Esophagus (tissue), 2 donors: ENCODE results near the gene MAP3K8. TPM values are rescaled to one million over a fixed set of nuclear protein-coding genes. Genes with fewer than 3 reads are reported as not detected.
A peak's percentile ranks its signal among the peaks of the same experiment; 100 is the strongest.

ENCODE experiments used
- H3K27ac ChIP-seq, 2 donors: one replicate each; pipeline ENCODE4 v1.5.1; 2013; ENCODE audit warnings: low read depth in 2 of 2, mild to moderate bottlenecking in 2 of 2, inconsistent platforms in 1 of 2, low read length in 1 of 2, moderate library complexity in 1 of 2
- H3K27me3 ChIP-seq, 2 donors: one replicate each; pipeline ENCODE4 v1.6.1; 2013; ENCODE audit warnings: low read length in 2 of 2, control low read depth in 1 of 2, mild to moderate bottlenecking in 1 of 2; ENCODE audit not compliant: insufficient read depth in 2 of 2, control insufficient read depth in 1 of 2
- H3K36me3 ChIP-seq, 2 donors: one replicate each; pipeline ENCODE4 v1.6.1; 2013; ENCODE audit warnings: low read length in 1 of 2; ENCODE audit not compliant: control insufficient read depth in 2 of 2, insufficient read depth in 2 of 2
- H3K4me1 ChIP-seq, 2 donors: one replicate each; pipeline ENCODE4 v1.6.1; 2013; ENCODE audit warnings: low read length in 1 of 2; ENCODE audit not compliant: control insufficient read depth in 2 of 2, insufficient read depth in 2 of 2
- H3K4me3 ChIP-seq, 2 donors: one replicate each; pipeline ENCODE4 v1.5.1; 2013; ENCODE audit warnings: low read length in 2 of 2, mild to moderate bottlenecking in 2 of 2, low read depth in 1 of 2, moderate library complexity in 1 of 2
- H3K9me3 ChIP-seq, 2 donors: one replicate each; pipeline ENCODE4 v1.6.1; 2013; ENCODE audit warnings: mild to moderate bottlenecking in 2 of 2, low read depth in 1 of 2, low read length in 1 of 2, moderate library complexity in 1 of 2; ENCODE audit not compliant: control insufficient read depth in 2 of 2, insufficient read depth in 1 of 2
- WGBS, 2 donors: extraction: QIAGEN DNeasy Blood & Tissue Kit; methylation state at CpG; one replicate each; pipeline ENCODE4 v1.1.7; 2013; 5-methylcytosine and 5-hydroxymethylcytosine counted together
- polyA plus RNA-seq, 2 donors: library from polyadenylated mRNA; stranded (reverse); fragments of 200-250 nt; gene quantifications; one replicate each; pipeline ENCODE4 v1.2.3, GENCODE V29; 2013
- donor health status: healthy with polysubstance abuse.
- donor health status: Bipolar disorder and iron deficiency.

MAP3K8 gene
- polyA plus RNA-seq, 2 donors, result 13.7 to 20.1 TPM

DNA sequence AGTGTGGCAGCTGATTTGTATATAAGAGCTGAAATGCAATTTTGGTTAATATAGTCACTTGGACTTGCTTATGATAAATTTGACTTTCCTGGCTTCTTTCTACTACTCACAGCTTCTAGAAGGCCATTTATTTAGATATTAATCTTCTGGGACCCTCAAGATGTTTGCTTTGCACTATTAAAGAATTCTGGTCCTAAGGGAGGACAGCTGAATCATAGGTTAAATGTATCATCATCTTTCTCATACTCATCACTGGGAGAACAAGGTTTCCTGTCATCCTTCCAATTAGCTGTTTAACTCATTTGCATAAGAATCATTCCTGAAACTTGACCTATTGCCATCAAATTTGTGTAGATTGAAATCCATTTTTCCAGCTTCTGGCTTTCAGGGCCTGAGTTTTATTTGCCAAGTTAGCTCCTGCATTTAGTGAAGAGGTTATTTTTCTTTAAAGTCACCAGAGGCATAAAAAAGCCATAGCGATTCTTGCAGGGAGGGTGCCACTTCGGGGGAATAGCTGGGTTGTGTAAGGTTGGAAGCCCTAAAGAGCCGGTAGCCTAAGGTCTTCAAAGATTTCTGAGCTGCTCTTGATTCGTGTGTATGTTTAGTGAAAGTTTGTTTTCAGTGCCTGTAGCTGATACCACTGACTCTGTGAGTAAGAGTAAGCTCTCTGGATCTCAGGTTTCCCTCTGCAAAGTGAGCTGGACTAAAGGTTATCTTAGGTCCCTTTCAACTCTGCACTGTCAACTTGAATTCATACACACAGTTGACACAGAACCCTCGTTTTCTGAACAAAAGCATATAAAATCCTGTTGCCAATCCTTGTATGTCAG, 4.3 kb downstream of the MAP3K8 start:
- Histone ChIP-seq H3K27me3 (no peaks in the 10 kb centered on the region), H3K4me3 (peak overlapping the region in 1 of 2 donors; percentile 46), H3K4me1 (peaks cover 5 to 6% of the 10 kb centered on the region in 2 donors), H3K27ac (peak overlapping the region; percentile 81 to 84), H3K9me3 (no peaks in the 10 kb centered on the region), H3K36me3 (peaks cover 3 to 11% of the 10 kb centered on the region in 2 donors)
- 27% methylated on average over 5 of the region's 5 CpGs for WGBS, 2 donors

DNA sequence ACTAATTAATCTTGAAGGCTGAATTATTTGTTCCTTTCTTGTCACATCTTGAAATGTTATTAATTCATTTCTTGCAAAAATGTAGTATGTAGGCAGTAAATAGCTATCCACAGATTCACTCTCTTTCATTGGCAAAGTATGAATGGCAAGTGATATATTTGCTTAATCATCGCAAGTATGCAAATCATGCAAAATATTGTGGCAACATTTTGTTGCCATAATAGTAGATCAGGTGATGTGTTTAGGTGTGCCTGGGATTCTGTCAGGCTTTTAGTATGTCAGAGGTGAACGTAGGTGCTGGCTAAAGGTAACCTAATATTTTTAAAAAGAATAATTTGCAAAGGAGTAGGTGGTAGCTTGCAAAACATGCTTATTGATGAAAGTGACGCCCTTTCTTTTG, 5.9 kb downstream of the MAP3K8 start:
- Histone ChIP-seq H3K4me3 (no peak overlapping the region), H3K27me3 (no peaks in the 10 kb centered on the region), H3K27ac (no peak overlapping the region), H3K9me3 (no peaks in the 10 kb centered on the region), H3K36me3 (peaks cover 4 to 11% of the 10 kb centered on the region in 2 donors), H3K4me1 (peaks cover 5 to 6% of the 10 kb centered on the region in 2 donors)
- WGBS, 2 donors, result 82 to 91% methylated on average over 3 of the region's 3 CpGs

DNA sequence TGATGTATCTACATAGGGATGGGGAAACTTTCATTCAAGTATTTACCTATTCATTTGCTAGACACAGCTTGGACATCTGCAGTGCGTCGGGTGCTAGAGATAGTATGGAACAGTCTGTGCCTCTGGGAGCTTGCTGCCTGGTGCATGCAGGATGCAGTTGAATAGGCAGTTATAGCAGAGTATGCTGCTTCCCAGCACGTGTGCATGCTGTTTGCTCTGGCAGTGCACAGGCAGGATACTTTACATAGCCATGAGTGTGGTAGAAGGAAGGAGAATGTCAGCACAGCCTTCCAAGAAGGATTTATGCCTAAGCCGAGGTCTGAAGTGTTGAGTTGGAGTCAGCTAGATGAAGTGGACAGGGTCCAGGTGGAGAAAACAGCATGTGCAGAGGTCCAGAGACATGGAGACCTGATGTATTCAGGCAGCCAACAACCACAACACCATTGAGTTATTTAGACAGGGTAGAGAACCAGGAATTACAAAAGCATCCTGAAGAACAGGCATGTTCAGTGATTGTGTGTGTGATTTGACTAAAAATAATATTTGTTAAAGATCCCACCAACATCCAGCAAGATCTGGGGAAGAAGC, 8.1 kb downstream of the MAP3K8 start:
- WGBS, 2 donors, result 65 to 76% methylated on average over 4 of the region's 4 CpGs
- H3K27ac ChIP-seq, result no peak overlapping the region
- peaks cover 6 to 7% of the 10 kb centered on the region in 2 donors for H3K4me1 ChIP-seq
- no peak overlapping the region for H3K4me3 ChIP-seq
- H3K9me3 ChIP-seq, result no peaks in the 10 kb centered on the region
- H3K36me3 ChIP-seq, result peaks cover 4 to 10% of the 10 kb centered on the region in 2 donors
- no peaks in the 10 kb centered on the region for H3K27me3 ChIP-seq

DNA sequence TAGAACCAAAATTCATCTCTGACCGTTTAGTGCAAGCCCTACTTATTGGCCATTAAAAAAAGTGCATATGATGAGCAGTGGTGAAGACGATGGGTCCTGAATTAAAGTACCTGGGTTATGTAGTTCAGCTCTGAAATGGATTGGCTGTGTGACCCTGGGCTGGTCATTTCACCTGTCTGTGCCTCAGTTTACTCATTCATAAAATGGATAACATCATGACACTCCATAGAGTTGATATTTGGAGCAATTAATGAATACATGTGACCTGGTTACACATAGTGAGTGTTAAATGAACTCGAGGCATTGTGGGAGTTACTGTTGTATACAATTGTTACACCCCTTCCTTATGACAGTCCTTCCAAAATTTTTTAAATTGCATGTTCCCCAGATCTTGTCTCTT, 9.1 kb downstream of the MAP3K8 start:
- WGBS, 2 donors, result 86 to 90% methylated on average over 3 of the region's 3 CpGs

DNA sequence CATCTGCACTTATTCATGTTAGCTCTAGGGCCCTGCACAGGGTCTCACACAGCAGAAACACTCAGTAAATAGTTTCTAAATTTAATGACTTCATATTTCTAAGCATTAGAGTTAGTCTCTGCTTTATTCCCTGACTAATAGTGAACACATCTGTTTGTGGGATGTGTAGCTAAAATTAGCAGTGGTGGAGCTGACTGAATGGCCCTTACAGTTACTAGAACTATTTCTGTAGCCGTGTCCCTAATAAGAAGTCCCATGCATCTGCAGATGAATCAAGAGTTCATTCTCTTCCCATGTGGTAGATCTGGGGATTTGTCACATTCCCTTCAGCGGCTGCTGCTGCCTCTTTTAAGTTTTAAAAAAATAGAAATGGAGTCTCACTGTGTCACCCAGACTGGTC, 11.7 kb downstream of the MAP3K8 start:
- no peaks in the 10 kb centered on the region for H3K9me3 ChIP-seq
- 47 to 48% methylated on average over 2 of the region's 2 CpGs for WGBS, 2 donors
- peaks cover 6 to 7% of the 10 kb centered on the region in 2 donors for H3K36me3 ChIP-seq
- H3K4me3 ChIP-seq, result no peak overlapping the region
- H3K4me1 ChIP-seq, result peaks cover 2% of the 10 kb centered on the region in 2 donors
- H3K27ac ChIP-seq, result peak overlapping the region; percentile 34 to 38
- no peaks in the 10 kb centered on the region for H3K27me3 ChIP-seq

More for the DNA sequence above, 9.1 kb downstream of the MAP3K8 start:
- H3K4me3 ChIP-seq, result no peak overlapping the region
- H3K9me3 ChIP-seq, result no peaks in the 10 kb centered on the region
- H3K36me3 ChIP-seq, result peaks cover 4 to 6% of the 10 kb centered on the region in 2 donors
- H3K4me1 ChIP-seq, result peaks cover 2 to 4% of the 10 kb centered on the region in 2 donors
- no peak overlapping the region for H3K27ac ChIP-seq
- no peaks in the 10 kb centered on the region for H3K27me3 ChIP-seq

DNA sequence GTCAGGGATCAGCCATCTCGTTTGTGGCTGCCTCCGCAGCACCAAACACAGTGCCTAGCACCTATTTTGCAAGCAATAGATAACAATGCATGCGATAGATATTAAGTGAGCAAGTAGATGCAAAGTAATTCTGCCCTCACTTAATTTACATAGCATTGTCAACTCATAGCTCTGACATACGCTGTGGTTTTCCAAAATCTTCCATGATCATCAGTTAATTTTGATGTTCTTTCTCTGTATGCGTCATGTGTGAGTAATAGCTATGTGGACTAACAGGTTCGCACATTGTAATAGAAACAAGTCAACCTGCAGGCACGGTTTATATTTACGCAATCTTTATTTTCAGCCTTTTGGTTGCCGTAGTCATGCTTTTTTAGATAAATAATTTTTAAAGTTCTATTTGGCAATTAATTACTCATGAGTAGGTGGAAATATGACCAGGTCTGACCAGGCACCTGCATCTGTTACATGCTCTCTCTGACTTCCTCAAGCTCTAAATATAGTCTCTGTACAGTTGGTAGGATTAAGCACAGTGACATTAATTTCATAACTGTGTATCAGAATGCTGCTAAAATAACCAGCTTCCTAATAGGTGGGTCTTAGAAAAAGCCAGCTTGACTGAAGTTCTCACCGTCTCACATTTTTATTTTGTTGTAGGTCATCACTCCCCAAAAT, 13.3 kb downstream of the MAP3K8 start:
- H3K27me3 ChIP-seq, result no peaks in the 10 kb centered on the region
- H3K36me3 ChIP-seq, result peaks cover 4 to 6% of the 10 kb centered on the region in 2 donors
- no peaks in the 10 kb centered on the region for H3K9me3 ChIP-seq
- no peak overlapping the region for H3K4me3 ChIP-seq
- peak overlapping the region; percentile 77 to 85 for H3K27ac ChIP-seq
- 50 to 59% methylated on average over 10 of the region's 10 CpGs for WGBS, 2 donors
- H3K4me1 ChIP-seq, result peaks cover 0 to 2% of the 10 kb centered on the region in 2 donors

DNA sequence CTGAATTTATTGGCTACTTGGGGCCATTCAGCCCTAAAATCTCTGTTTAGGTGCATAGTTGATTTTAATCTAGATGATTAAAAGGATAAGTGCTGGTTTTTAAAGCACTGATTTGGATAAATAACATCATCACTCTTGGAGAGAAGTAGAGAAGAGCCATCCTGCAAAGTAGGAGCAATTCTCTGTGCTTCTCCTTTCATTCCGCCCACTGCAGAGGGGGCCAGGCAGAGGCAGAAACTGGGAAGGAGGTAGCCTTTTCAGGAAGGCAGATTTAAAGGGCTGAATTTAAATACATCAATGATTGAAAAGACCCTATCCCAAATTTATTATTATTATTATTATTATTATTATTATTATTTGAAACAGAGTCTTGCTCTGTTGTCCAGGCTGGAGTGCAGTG, 14.1 kb downstream of the MAP3K8 start:
- Histone ChIP-seq H3K27me3 (no peaks in the 10 kb centered on the region), H3K4me3 (no peak overlapping the region), H3K9me3 (no peaks in the 10 kb centered on the region), H3K27ac (peak overlapping the region in 1 of 2 donors; percentile 77), H3K4me1 (peaks cover 0 to 2% of the 10 kb centered on the region in 2 donors), H3K36me3 (peaks cover 4 to 5% of the 10 kb centered on the region in 2 donors)
- 92 to 100% methylated on average over 1 of the region's 1 CpG for WGBS, 2 donors

DNA sequence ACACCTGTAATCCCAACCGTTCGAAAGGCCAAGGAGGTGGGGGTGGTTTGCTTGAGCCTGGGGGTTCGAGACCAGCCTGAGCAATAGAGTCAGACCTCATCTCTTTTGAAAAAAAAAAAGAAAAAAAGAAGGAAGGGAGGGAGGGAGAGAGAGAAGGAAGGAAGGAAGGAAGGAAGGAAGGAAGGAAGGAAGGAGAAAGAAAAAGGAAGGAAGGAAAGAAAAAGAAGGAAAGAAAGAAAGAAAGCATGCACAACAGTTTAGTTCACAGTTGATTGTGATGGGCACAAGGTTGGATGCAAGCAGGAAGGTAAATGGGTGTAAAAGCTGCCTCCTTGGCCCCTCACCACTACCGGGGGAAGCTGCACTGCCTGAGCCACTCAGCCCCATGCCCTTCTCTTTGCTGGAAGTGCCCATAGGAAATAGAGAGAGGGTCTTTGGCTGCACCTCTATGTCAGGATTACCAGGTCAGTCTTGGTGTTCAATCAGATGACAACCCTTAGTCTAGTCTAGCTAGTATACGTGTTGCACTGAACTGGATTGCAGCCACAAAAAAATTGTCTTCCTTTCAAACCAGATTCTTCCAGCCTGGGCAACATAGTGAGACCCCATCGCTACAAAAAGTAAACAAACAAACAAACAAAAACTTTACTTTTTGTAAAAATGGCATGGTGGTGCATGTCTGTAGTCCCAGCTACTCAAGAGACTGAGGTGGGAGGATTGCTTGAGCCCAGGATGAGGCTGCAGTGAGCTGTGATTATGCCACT, 20.0 kb downstream of the MAP3K8 start:
- Histone ChIP-seq H3K4me1 (peaks cover 4 to 7% of the 10 kb centered on the region in 2 donors), H3K9me3 (no peaks in the 10 kb centered on the region), H3K36me3 (peaks cover 2 to 7% of the 10 kb centered on the region in 2 donors), H3K4me3 (no peak overlapping the region), H3K27ac (peak overlapping the region; percentile 52 to 81), H3K27me3 (no peaks in the 10 kb centered on the region)
- WGBS, 2 donors, result 86 to 92% methylated on average over 6 of the region's 6 CpGs
